HEK293 (cell line): ENCODE data around the gene LY9.

ENCODE experiments used
- CTCF ChIA-PET: fragments of 350-600 bp; formaldehyde crosslinking; extraction: SDS; loops from one replicate; lab custom pipeline; 2021; ENCODE audit warnings: antibody characterized with exemption; lab: Yijun Ruan, JAX
- POLR2A ChIA-PET: fragments of 300-600 bp; formaldehyde crosslinking; extraction: SDS; loops from one replicate; lab custom pipeline; 2020; ENCODE audit warnings: antibody characterized with exemption, inconsistent platforms; lab: Yijun Ruan, JAX
- H3K27ac ChIP-seq: fragments of 200-500 bp; sonication (Bioruptor generic); 2 replicates; pipeline ENCODE4 v1.5.1; 2014; ENCODE audit warnings: low read depth, low read length, control low read depth, inconsistent platforms; ENCODE audit errors: extremely low read depth
- H3K36me3 ChIP-seq, 2 experiments: fragments of 200-500 bp in 1 of 2; sonication (Bioruptor generic) in 1 of 2; 1 replicate in 1 of 2; 2 replicates in 1 of 2; pipeline ENCODE4 v1.5.1; 2014 to 2017; ENCODE audit warnings: inconsistent platforms in 2 of 2, low read length in 2 of 2; ENCODE audit not compliant: control insufficient read depth in 2 of 2, insufficient read depth in 1 of 2
- H3K4me1 ChIP-seq: fragments of 200-500 bp; sonication (Bioruptor generic); 2 replicates; pipeline ENCODE4 v1.5.1; 2014; ENCODE audit warnings: mild to moderate bottlenecking, low read length, inconsistent platforms; ENCODE audit not compliant: control insufficient read depth, insufficient read depth
- H3K4me3 ChIP-seq: 2 replicates; pipeline ENCODE4 v1.5.1; 2011; ENCODE audit warnings: low read depth, mild to moderate bottlenecking, control low read depth, low read length, moderate library complexity
- H3K9me3 ChIP-seq: fragments of 200-500 bp; sonication (Bioruptor generic); 2 replicates; pipeline ENCODE4 v1.5.1; 2014; ENCODE audit warnings: low read depth, low read length, inconsistent platforms; ENCODE audit not compliant: control insufficient read depth, insufficient read depth
- GLI4 ChIP-seq: fragments of 450-650 bp; formaldehyde crosslinking; IDR thresholded peaks from 2 replicates; pipeline ENCODE4 v1.5.1; 2016; ENCODE audit warnings: missing biosample characterization, missing genetic modification characterization
- KLF1 ChIP-seq: fragments of 450-650 bp; formaldehyde crosslinking; IDR thresholded peaks from 2 replicates; pipeline ENCODE4 v1.5.1; 2016; ENCODE audit warnings: missing biosample characterization, missing genetic modification characterization
- KLF8 ChIP-seq: fragments of 450-650 bp; formaldehyde crosslinking; IDR thresholded peaks from 2 replicates; pipeline ENCODE4 v1.5.1; 2016; ENCODE audit warnings: missing biosample characterization, missing genetic modification characterization
- REPIN1 ChIP-seq: fragments of 450-650 bp; formaldehyde crosslinking; IDR thresholded peaks from 2 replicates; pipeline ENCODE4 v1.5.1; 2017; ENCODE audit warnings: missing biosample characterization, missing genetic modification characterization, low read depth
- SP3 ChIP-seq: fragments of 450-650 bp; formaldehyde crosslinking; IDR thresholded peaks from 2 replicates; pipeline ENCODE4 v1.5.1; 2016; ENCODE audit warnings: missing biosample characterization, missing genetic modification characterization
- YY2 ChIP-seq: fragments of 450-650 bp; formaldehyde crosslinking; IDR thresholded peaks from 2 replicates; pipeline ENCODE4 v1.5.1; 2016; ENCODE audit warnings: missing biosample characterization, missing genetic modification characterization
- ZBTB20 ChIP-seq: fragments of 450-650 bp; formaldehyde crosslinking; IDR thresholded peaks from 2 replicates; pipeline ENCODE4 v1.5.1; 2016; ENCODE audit warnings: missing biosample characterization, missing genetic modification characterization
- ZBTB48 ChIP-seq: fragments of 450-650 bp; formaldehyde crosslinking; IDR thresholded peaks from 2 replicates; pipeline ENCODE4 v1.5.1; 2016; ENCODE audit warnings: missing biosample characterization, missing genetic modification characterization
- ZFP69B ChIP-seq: fragments of 450-650 bp; formaldehyde crosslinking; IDR thresholded peaks from 2 replicates; pipeline ENCODE4 v1.5.1; 2016; ENCODE audit warnings: missing biosample characterization, missing genetic modification characterization
- ZNF121 ChIP-seq: fragments of 450-650 bp; formaldehyde crosslinking; IDR thresholded peaks from 2 replicates; pipeline ENCODE4 v1.5.1; 2016; ENCODE audit warnings: missing biosample characterization, missing genetic modification characterization
- ZNF19 ChIP-seq: fragments of 450-650 bp; formaldehyde crosslinking; IDR thresholded peaks from 2 replicates; pipeline ENCODE4; 2016; ENCODE audit warnings: missing biosample characterization, missing genetic modification characterization, low read depth
- ZNF350 ChIP-seq: fragments of 450-650 bp; formaldehyde crosslinking; IDR thresholded peaks from 2 replicates; pipeline ENCODE4 v1.5.0; 2017; ENCODE audit warnings: missing biosample characterization, mild to moderate bottlenecking, missing genetic modification characterization
- ZNF514 ChIP-seq: fragments of 450-650 bp; formaldehyde crosslinking; IDR thresholded peaks from 2 replicates; pipeline ENCODE4 v1.5.1; 2016; ENCODE audit warnings: missing biosample characterization, missing genetic modification characterization
- ZNF624 ChIP-seq: fragments of 450-650 bp; formaldehyde crosslinking; IDR thresholded peaks from 2 replicates; pipeline ENCODE4 v1.5.1; 2017; ENCODE audit warnings: missing biosample characterization, missing genetic modification characterization
- ZNF629 ChIP-seq: fragments of 450-650 bp; formaldehyde crosslinking; IDR thresholded peaks from 2 replicates; pipeline ENCODE4 v1.5.1; 2017; ENCODE audit warnings: missing biosample characterization, missing genetic modification characterization
- ZNF658 ChIP-seq: fragments of 450-650 bp; formaldehyde crosslinking; IDR thresholded peaks from 2 replicates; pipeline ENCODE4; 2016; ENCODE audit warnings: missing biosample characterization, missing genetic modification characterization
- TF ChIP-seq, protein P1 (sequence below): fragments of 450-650 bp; formaldehyde crosslinking; IDR thresholded peaks from 2 replicates; pipeline ENCODE4 v1.5.1; 2016; ENCODE audit warnings: missing biosample characterization, missing genetic modification characterization
- TF ChIP-seq, protein P2 (sequence below): fragments of 450-650 bp; formaldehyde crosslinking; IDR thresholded peaks from 2 replicates; pipeline ENCODE4 v1.5.1; 2016; ENCODE audit warnings: missing biosample characterization, missing genetic modification characterization, borderline replicate concordance
- TF ChIP-seq, protein P3 (sequence below): fragments of 450-650 bp; formaldehyde crosslinking; IDR thresholded peaks from 2 replicates; pipeline ENCODE4 v1.5.1; 2016; ENCODE audit warnings: missing biosample characterization, missing genetic modification characterization
- TF ChIP-seq, protein P4 (sequence below): fragments of 450-650 bp; formaldehyde crosslinking; conservative IDR thresholded peaks from 2 replicates; pipeline ENCODE4 v1.5.1; 2016; ENCODE audit warnings: low read depth, missing biosample characterization, missing genetic modification characterization

LY9 gene

DNA sequence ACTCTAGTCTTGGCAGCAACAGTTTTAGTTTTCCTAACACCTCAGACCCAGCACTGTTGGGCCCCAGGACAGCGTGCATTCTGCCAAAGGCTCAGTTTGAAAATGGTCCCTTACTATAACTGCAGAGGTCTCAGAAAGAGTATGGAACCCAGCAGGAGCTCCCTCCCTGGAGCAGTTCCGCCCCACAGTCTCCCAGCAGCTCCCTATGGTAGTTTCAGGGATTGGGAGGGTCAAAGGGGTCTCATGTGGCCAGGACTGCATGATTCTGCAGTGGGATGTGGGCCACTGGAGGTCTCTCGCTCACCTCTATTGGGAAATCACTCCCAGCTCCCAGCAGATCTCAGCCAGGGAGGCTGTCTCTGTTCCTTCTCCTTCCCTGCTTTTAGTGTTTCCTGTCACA is 12.3 kb downstream of the LY9 start:
- CTCF ChIA-PET = no interaction called here
- H3K4me3 ChIP-seq = no peak overlapping the region
- no peaks in the 10 kb centered on the region for H3K36me3 ChIP-seq
- no peaks in the 10 kb centered on the region for H3K9me3 ChIP-seq
- TF ChIP-seq ZNF514 (tag by site-specific recombination) (no peak), ZBTB20 (no peak), KLF1 (tag by site-specific recombination) (no peak), SP3 (tag by site-specific recombination) (no peak), GLI4 (tag by site-specific recombination) (no peak), ZBTB48 (tag by site-specific recombination) (no peak), ZNF629 (no peak), ZNF624 (no peak)
- TF ChIP-seq, protein P1, sequence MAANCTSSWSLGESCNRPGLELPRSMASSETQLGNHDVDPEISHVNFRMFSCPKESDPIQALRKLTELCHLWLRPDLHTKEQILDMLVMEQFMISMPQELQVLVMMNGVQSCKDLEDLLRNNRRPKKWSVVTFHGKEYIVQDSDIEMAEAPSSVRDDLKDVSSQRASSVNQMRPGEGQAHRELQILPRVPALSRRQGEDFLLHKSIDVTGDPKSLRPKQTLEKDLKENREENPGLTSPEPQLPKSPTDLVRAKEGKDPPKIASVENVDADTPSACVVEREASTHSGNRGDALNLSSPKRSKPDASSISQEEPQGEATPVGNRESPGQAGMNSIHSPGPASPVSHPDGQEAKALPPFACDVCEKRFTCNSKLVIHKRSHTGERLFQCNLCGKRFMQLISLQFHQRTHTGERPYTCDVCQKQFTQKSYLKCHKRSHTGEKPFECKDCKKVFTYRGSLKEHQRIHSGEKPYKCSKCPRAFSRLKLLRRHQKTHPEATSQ = no peak
- POLR2A ChIA-PET = no interaction called here
- H3K4me1 ChIP-seq = no peaks in the 10 kb centered on the region
- no peak overlapping the region for H3K27ac ChIP-seq

DNA sequence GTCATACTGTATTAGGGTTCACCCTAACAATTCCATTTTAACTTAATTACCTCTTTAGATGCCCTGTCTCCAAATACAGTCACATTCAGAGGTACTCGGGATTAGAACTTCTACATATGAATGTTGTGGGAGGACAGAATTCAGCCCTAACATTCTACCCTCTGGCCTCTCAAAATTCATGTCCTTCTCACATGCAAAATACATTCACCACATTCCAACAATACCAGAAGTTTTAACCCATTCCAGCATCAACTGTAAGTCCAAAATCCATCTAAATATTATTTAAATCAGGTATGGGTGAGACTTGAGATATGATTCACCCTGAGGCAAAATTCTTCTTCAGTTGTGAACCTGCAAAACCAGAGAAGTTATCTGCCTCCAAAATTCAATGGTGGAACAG is 14.5 kb downstream of the LY9 start:
- Histone ChIP-seq H3K4me1 (no peaks in the 10 kb centered on the region), H3K9me3 (no peaks in the 10 kb centered on the region), H3K36me3 (no peaks in the 10 kb centered on the region), H3K27ac (no peak overlapping the region), H3K4me3 (no peak overlapping the region)
- ChIA-PET POLR2A (no interaction called here), CTCF (no interaction called here)
- TF ChIP-seq, protein P2, sequence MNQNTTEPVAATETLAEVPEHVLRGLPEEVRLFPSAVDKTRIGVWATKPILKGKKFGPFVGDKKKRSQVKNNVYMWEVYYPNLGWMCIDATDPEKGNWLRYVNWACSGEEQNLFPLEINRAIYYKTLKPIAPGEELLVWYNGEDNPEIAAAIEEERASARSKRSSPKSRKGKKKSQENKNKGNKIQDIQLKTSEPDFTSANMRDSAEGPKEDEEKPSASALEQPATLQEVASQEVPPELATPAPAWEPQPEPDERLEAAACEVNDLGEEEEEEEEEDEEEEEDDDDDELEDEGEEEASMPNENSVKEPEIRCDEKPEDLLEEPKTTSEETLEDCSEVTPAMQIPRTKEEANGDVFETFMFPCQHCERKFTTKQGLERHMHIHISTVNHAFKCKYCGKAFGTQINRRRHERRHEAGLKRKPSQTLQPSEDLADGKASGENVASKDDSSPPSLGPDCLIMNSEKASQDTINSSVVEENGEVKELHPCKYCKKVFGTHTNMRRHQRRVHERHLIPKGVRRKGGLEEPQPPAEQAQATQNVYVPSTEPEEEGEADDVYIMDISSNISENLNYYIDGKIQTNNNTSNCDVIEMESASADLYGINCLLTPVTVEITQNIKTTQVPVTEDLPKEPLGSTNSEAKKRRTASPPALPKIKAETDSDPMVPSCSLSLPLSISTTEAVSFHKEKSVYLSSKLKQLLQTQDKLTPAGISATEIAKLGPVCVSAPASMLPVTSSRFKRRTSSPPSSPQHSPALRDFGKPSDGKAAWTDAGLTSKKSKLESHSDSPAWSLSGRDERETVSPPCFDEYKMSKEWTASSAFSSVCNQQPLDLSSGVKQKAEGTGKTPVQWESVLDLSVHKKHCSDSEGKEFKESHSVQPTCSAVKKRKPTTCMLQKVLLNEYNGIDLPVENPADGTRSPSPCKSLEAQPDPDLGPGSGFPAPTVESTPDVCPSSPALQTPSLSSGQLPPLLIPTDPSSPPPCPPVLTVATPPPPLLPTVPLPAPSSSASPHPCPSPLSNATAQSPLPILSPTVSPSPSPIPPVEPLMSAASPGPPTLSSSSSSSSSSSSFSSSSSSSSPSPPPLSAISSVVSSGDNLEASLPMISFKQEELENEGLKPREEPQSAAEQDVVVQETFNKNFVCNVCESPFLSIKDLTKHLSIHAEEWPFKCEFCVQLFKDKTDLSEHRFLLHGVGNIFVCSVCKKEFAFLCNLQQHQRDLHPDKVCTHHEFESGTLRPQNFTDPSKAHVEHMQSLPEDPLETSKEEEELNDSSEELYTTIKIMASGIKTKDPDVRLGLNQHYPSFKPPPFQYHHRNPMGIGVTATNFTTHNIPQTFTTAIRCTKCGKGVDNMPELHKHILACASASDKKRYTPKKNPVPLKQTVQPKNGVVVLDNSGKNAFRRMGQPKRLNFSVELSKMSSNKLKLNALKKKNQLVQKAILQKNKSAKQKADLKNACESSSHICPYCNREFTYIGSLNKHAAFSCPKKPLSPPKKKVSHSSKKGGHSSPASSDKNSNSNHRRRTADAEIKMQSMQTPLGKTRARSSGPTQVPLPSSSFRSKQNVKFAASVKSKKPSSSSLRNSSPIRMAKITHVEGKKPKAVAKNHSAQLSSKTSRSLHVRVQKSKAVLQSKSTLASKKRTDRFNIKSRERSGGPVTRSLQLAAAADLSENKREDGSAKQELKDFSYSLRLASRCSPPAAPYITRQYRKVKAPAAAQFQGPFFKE (tag by site-specific recombination) = no peak
- TF ChIP-seq ZNF19 (no peak), ZFP69B (tag by site-specific recombination) (no peak), YY2 (tag by site-specific recombination) (no peak), REPIN1 (tag by site-specific recombination) (no peak), ZNF121 (tag by site-specific recombination) (no peak), ZNF350 (tag by site-specific recombination) (no peak), ZNF658 (tag by site-specific recombination) (no peak), KLF8 (tag by site-specific recombination) (no peak)
- TF ChIP-seq, protein P3, sequence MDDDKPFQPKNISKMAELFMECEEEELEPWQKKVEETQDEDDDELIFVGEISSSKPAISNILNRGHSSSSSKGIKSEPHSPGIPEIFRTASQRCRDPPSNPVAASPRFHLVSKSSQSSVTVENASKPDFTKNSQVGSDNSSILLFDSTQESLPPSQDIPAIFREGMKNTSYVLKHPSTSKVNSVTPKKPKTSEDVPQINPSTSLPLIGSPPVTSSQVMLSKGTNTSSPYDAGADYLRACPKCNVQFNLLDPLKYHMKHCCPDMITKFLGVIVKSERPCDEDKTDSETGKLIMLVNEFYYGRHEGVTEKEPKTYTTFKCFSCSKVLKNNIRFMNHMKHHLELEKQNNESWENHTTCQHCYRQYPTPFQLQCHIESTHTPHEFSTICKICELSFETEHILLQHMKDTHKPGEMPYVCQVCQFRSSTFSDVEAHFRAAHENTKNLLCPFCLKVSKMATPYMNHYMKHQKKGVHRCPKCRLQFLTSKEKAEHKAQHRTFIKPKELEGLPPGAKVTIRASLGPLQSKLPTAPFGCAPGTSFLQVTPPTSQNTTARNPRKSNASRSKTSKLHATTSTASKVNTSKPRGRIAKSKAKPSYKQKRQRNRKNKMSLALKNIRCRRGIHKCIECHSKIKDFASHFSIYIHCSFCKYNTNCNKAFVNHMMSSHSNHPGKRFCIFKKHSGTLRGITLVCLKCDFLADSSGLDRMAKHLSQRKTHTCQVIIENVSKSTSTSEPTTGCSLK = no peak
- TF ChIP-seq, protein P4, sequence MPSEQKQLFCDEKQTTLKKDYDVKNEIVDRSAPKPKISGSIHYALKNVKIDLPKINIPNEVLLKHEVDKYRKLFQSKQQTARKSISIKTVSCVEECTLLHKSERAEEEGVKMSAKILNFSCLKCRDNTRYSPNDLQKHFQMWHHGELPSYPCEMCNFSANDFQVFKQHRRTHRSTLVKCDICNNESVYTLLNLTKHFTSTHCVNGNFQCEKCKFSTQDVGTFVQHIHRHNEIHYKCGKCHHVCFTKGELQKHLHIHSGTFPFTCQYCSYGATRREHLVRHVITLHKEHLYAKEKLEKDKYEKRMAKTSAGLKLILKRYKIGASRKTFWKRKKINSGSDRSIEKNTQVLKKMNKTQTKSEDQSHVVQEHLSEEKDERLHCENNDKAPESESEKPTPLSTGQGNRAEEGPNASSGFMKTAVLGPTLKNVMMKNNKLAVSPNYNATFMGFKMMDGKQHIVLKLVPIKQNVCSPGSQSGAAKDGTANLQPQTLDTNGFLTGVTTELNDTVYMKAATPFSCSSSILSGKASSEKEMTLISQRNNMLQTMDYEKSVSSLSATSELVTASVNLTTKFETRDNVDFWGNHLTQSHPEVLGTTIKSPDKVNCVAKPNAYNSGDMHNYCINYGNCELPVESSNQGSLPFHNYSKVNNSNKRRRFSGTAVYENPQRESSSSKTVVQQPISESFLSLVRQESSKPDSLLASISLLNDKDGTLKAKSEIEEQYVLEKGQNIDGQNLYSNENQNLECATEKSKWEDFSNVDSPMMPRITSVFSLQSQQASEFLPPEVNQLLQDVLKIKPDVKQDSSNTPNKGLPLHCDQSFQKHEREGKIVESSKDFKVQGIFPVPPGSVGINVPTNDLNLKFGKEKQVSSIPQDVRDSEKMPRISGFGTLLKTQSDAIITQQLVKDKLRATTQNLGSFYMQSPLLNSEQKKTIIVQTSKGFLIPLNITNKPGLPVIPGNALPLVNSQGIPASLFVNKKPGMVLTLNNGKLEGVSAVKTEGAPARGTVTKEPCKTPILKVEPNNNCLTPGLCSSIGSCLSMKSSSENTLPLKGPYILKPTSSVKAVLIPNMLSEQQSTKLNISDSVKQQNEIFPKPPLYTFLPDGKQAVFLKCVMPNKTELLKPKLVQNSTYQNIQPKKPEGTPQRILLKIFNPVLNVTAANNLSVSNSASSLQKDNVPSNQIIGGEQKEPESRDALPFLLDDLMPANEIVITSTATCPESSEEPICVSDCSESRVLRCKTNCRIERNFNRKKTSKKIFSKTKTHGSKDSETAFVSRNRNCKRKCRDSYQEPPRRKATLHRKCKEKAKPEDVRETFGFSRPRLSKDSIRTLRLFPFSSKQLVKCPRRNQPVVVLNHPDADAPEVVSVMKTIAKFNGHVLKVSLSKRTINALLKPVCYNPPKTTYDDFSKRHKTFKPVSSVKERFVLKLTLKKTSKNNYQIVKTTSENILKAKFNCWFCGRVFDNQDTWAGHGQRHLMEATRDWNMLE (tag by site-specific recombination) = no peak
